ENCODE results near the gene RYR3. TPM values are rescaled to one million over a fixed set of nuclear protein-coding genes. Genes with fewer than 3 reads are reported as not detected.

RYR3 gene
- total and polyA plus RNA-seq, 9 donors, result 11.9 to 48.1 (median 33.2) TPM

DNA sequence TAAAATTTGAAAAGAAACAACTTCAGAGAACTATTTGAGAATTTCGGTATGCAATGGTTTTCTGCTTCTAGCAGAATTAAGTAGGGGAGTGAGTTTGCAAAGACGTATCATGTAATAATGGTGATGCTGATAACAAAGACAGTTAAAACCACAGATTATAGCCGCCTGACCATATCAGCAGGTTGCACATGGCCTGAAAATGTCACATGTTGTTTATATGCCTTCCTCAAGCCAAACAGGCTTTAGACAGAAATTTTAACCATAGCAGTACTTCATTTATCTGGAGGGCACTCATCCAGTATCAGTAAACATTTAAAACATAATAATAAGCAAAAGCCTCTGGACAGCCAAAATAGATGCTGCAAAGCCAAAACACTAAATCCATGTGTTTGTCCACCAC lies 131.7 kb downstream of the RYR3 start:
- no peaks in the 10 kb centered on the region for H3K27me3 ChIP-seq (ENCODE audit: control insufficient read depth, insufficient read depth, low read length)
- no peaks in the 10 kb centered on the region for H3K36me3 ChIP-seq (ENCODE audit: control insufficient read depth, insufficient read depth, low read length)
- H3K4me3 ChIP-seq (ENCODE audit: low read length), result no peak overlapping the region
- WGBS (ENCODE audit: insufficient coverage), result 60% methylated on average over 1 of the region's 3 CpGs
- H3K9me3 ChIP-seq (replicated peaks; ENCODE audit: control insufficient read depth, low read depth, low read length), result no peaks in the 10 kb centered on the region
- H3K4me1 ChIP-seq (ENCODE audit: control insufficient read depth, insufficient read depth, low read length), result no peaks in the 10 kb centered on the region
- DNase-seq, result no peak
- H3K27ac ChIP-seq (ENCODE audit: low read length), result no peak overlapping the region

- no peak overlapping the region for H3K27ac ChIP-seq (ENCODE audit: low read length)
- no peaks in the 10 kb centered on the region for H3K27me3 ChIP-seq (ENCODE audit: control insufficient read depth, insufficient read depth, low read length)
- no CpG with 5 or more reads among the region's 1 CpG for WGBS (ENCODE audit: insufficient coverage)
- no peaks in the 10 kb centered on the region for H3K9me3 ChIP-seq (replicated peaks; ENCODE audit: control insufficient read depth, low read depth, low read length)
- no peak for DNase-seq
- no peak overlapping the region for H3K4me3 ChIP-seq (ENCODE audit: low read length)
- no peaks in the 10 kb centered on the region for H3K36me3 ChIP-seq (ENCODE audit: control insufficient read depth, insufficient read depth, low read length)
- no peaks in the 10 kb centered on the region for H3K4me1 ChIP-seq (ENCODE audit: control insufficient read depth, insufficient read depth, low read length)
Measured at GRCh38 chr15:33443708-33444107, 132.9 kb downstream of the RYR3 start.

GRCh38 chr15:33445984-33446383 lies 135.2 kb downstream of the RYR3 start:
- Histone ChIP-seq H3K27ac (ENCODE audit: low read length) (no peak overlapping the region), H3K27me3 (ENCODE audit: control insufficient read depth, insufficient read depth, low read length) (no peaks in the 10 kb centered on the region), H3K4me1 (ENCODE audit: control insufficient read depth, insufficient read depth, low read length) (peaks cover 3% of the 10 kb centered on the region), H3K9me3 (replicated peaks; ENCODE audit: control insufficient read depth, low read depth, low read length) (no peaks in the 10 kb centered on the region), H3K4me3 (ENCODE audit: low read length) (no peak overlapping the region), H3K36me3 (ENCODE audit: control insufficient read depth, insufficient read depth, low read length) (no peaks in the 10 kb centered on the region)
- WGBS (ENCODE audit: insufficient coverage), result 50% methylated on average over 1 of the region's 4 CpGs
- DNase-seq, result no peak

GRCh38 chr15:33448151-33448550 lies 137.4 kb downstream of the RYR3 start:
- no peaks in the 10 kb centered on the region for H3K27me3 ChIP-seq (ENCODE audit: control insufficient read depth, insufficient read depth, low read length)
- no peak for DNase-seq
- WGBS (ENCODE audit: insufficient coverage), result 31% methylated on average over 3 of the region's 4 CpGs
- H3K27ac ChIP-seq (ENCODE audit: low read length), result no peak overlapping the region
- no peaks in the 10 kb centered on the region for H3K36me3 ChIP-seq (ENCODE audit: control insufficient read depth, insufficient read depth, low read length)
- peaks cover 3% of the 10 kb centered on the region for H3K4me1 ChIP-seq (ENCODE audit: control insufficient read depth, insufficient read depth, low read length)
- H3K4me3 ChIP-seq (ENCODE audit: low read length), result no peak overlapping the region
- H3K9me3 ChIP-seq (replicated peaks; ENCODE audit: control insufficient read depth, low read depth, low read length), result no peaks in the 10 kb centered on the region

DNA sequence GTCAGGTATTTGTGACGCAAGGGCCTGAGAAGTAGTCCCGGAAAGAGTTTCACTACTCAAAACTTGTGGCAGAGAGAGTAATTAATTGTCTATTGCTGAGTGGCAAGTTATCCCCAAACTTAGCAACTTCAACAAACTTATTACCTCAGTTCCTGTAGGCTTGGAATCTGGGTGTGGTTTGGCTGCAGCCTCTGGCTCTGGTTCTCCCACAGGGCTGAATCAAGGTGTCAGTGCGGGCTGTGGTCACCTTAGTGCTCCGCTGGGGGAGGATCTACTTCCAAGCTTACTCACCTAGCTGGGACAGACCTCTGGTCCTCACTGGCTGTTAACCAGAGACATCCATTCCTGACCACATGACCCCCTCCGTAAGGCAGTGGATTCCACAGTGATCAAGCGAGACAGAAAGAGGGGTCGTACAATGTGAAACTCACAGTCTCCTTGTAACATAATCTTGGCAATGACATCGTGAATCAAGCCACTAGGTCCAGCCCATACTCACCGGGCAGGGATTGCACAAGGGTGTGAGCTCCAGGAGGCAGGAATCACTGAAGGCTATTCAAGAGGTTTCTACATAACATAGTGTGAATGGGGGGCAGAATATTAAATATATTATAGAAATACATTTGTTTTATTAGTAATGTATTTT lies 138.3 kb downstream of the RYR3 start:
- 44% methylated on average over 3 of the region's 9 CpGs for WGBS (ENCODE audit: insufficient coverage)
- H3K9me3 ChIP-seq (replicated peaks; ENCODE audit: control insufficient read depth, low read depth, low read length), result no peaks in the 10 kb centered on the region
- no peak for DNase-seq
- H3K4me1 ChIP-seq (ENCODE audit: control insufficient read depth, insufficient read depth, low read length), result peaks cover 3% of the 10 kb centered on the region
- H3K27me3 ChIP-seq (ENCODE audit: control insufficient read depth, insufficient read depth, low read length), result no peaks in the 10 kb centered on the region
- H3K27ac ChIP-seq (ENCODE audit: low read length), result no peak overlapping the region
- no peak overlapping the region for H3K4me3 ChIP-seq (ENCODE audit: low read length)
- H3K36me3 ChIP-seq (ENCODE audit: control insufficient read depth, insufficient read depth, low read length), result no peaks in the 10 kb centered on the region

- no peak for DNase-seq
- WGBS (ENCODE audit: insufficient coverage), result 0% methylated on average over 1 of the region's 3 CpGs
- H3K9me3 ChIP-seq (replicated peaks; ENCODE audit: control insufficient read depth, low read depth, low read length), result no peaks in the 10 kb centered on the region
- no peak overlapping the region for H3K4me3 ChIP-seq (ENCODE audit: low read length)
- no peaks in the 10 kb centered on the region for H3K36me3 ChIP-seq (ENCODE audit: control insufficient read depth, insufficient read depth, low read length)
- peaks cover 3% of the 10 kb centered on the region for H3K4me1 ChIP-seq (ENCODE audit: control insufficient read depth, insufficient read depth, low read length)
- no peak overlapping the region for H3K27ac ChIP-seq (ENCODE audit: low read length)
- H3K27me3 ChIP-seq (ENCODE audit: control insufficient read depth, insufficient read depth, low read length), result no peaks in the 10 kb centered on the region
Measured at GRCh38 chr15:33449810-33450209, 139.0 kb downstream of the RYR3 start.

GRCh38 chr15:33451385-33451784 lies 140.6 kb downstream of the RYR3 start:
- Histone ChIP-seq H3K27ac (ENCODE audit: low read length) (no peak overlapping the region), H3K4me1 (ENCODE audit: control insufficient read depth, insufficient read depth, low read length) (peaks cover 3% of the 10 kb centered on the region), H3K27me3 (ENCODE audit: control insufficient read depth, insufficient read depth, low read length) (no peaks in the 10 kb centered on the region), H3K4me3 (ENCODE audit: low read length) (no peak overlapping the region), H3K9me3 (replicated peaks; ENCODE audit: control insufficient read depth, low read depth, low read length) (no peaks in the 10 kb centered on the region), H3K36me3 (ENCODE audit: control insufficient read depth, insufficient read depth, low read length) (no peaks in the 10 kb centered on the region)
- no peak for DNase-seq
- WGBS (ENCODE audit: insufficient coverage), result 80% methylated on average over 4 of the region's 4 CpGs

DNA sequence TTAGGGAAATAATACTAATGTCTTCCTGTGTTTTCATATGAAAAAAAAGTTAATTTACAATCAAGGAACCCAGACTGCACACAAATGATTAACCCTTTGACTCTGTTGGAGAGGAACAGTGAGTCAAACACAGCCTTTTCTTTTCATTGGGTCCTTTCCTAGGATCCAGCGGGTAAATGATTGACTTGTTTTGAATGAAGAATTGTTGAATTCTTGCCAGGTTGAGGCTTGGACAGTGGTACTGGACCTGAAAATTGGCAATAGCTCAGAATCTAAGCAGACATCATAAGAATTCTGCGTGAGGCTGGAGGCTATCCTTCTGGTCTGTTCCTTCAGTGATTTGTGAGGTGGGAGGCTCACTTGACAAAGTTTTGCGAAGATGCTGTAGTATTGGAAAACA lies 143.0 kb downstream of the RYR3 start:
- no peak overlapping the region for H3K4me3 ChIP-seq (ENCODE audit: low read length)
- H3K4me1 ChIP-seq (ENCODE audit: control insufficient read depth, insufficient read depth, low read length), result peaks cover 3% of the 10 kb centered on the region
- H3K9me3 ChIP-seq (replicated peaks; ENCODE audit: control insufficient read depth, low read depth, low read length), result no peaks in the 10 kb centered on the region
- WGBS (ENCODE audit: insufficient coverage), result 100% methylated on average over 1 of the region's 3 CpGs
- no peaks in the 10 kb centered on the region for H3K36me3 ChIP-seq (ENCODE audit: control insufficient read depth, insufficient read depth, low read length)
- H3K27me3 ChIP-seq (ENCODE audit: control insufficient read depth, insufficient read depth, low read length), result no peaks in the 10 kb centered on the region
- DNase-seq, result no peak
- H3K27ac ChIP-seq (ENCODE audit: low read length), result no peak overlapping the region

DNA sequence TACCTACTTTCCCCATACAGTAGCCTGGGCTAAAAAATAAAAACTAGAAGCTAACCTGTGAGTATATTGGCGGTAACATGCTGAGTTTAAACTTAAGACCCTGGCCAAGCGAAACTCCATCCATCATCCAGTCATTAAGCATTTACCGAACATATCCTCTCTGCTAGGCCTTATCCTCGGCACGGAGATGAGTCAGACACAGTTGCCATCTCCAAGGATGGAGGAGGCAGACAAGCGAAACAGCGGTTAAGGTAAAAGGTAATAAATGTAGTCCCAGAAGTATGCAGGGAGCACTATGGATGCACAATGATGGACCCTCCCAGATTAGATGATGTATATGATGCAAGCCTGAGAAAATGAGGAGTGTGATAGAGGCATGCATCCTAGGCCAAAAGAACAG lies 143.6 kb downstream of the RYR3 start:
- no peaks in the 10 kb centered on the region for H3K27me3 ChIP-seq (ENCODE audit: control insufficient read depth, insufficient read depth, low read length)
- no peak for DNase-seq
- H3K9me3 ChIP-seq (replicated peaks; ENCODE audit: control insufficient read depth, low read depth, low read length), result no peaks in the 10 kb centered on the region
- WGBS (ENCODE audit: insufficient coverage), result 100% methylated on average over 3 of the region's 7 CpGs
- H3K4me1 ChIP-seq (ENCODE audit: control insufficient read depth, insufficient read depth, low read length), result no peaks in the 10 kb centered on the region
- no peak overlapping the region for H3K4me3 ChIP-seq (ENCODE audit: low read length)
- no peaks in the 10 kb centered on the region for H3K36me3 ChIP-seq (ENCODE audit: control insufficient read depth, insufficient read depth, low read length)
- no peak overlapping the region for H3K27ac ChIP-seq (ENCODE audit: low read length)

GRCh38 chr15:33454996-33455395 lies 144.2 kb downstream of the RYR3 start:
- H3K27me3 ChIP-seq (ENCODE audit: control insufficient read depth, insufficient read depth, low read length), result no peaks in the 10 kb centered on the region
- H3K27ac ChIP-seq (ENCODE audit: low read length), result no peak overlapping the region
- no peak overlapping the region for H3K4me3 ChIP-seq (ENCODE audit: low read length)
- no peak for DNase-seq
- no peaks in the 10 kb centered on the region for H3K9me3 ChIP-seq (replicated peaks; ENCODE audit: control insufficient read depth, low read depth, low read length)
- H3K36me3 ChIP-seq (ENCODE audit: control insufficient read depth, insufficient read depth, low read length), result no peaks in the 10 kb centered on the region
- WGBS (ENCODE audit: insufficient coverage), result 40% methylated on average over 4 of the region's 4 CpGs
- no peaks in the 10 kb centered on the region for H3K4me1 ChIP-seq (ENCODE audit: control insufficient read depth, insufficient read depth, low read length)

DNA sequence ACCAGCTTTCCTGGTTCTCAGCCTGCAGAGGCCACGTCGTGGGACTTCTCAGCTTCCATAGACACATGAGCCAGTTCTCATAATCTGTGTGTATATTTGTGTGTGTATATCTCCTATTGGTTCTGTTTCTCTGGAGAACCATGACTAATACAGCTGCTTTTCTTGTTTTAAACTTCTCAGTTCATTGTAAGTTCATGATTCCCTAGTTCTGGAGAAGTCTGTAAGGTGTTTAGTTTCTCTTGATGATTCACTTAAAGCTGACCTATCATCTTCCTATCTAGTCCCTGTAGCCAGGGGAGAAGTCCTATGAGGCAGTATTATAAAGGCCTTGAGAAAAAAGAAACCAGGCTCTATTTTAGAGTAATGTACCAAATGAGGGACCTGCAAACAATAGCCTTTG lies 147.7 kb downstream of the RYR3 start:
- no CpG with 5 or more reads among the region's 2 CpGs for WGBS (ENCODE audit: insufficient coverage)
- H3K4me3 ChIP-seq (ENCODE audit: low read length), result no peak overlapping the region
- H3K27ac ChIP-seq (ENCODE audit: low read length), result no peak overlapping the region
- no peaks in the 10 kb centered on the region for H3K36me3 ChIP-seq (ENCODE audit: control insufficient read depth, insufficient read depth, low read length)
- H3K27me3 ChIP-seq (ENCODE audit: control insufficient read depth, insufficient read depth, low read length), result no peaks in the 10 kb centered on the region
- no peak for DNase-seq
- no peaks in the 10 kb centered on the region for H3K9me3 ChIP-seq (replicated peaks; ENCODE audit: control insufficient read depth, low read depth, low read length)
- H3K4me1 ChIP-seq (ENCODE audit: control insufficient read depth, insufficient read depth, low read length), result no peaks in the 10 kb centered on the region
